HepG2 (cell line): ENCODE data around the gene HSP90AB1. TPM values are rescaled to one million over a fixed set of nuclear protein-coding genes. Genes with fewer than 3 reads are reported as not detected.
A peak's percentile ranks its signal among the peaks of the same experiment; 100 is the strongest.

Experiments used
- ARID3A ChIP-seq: IDR thresholded peaks from 2 replicates; pipeline ENCODE4 v1.6.1; 2012; ENCODE audit warnings: low read depth, low read length, improper control_type of control experiment
- ASH2L ChIP-seq: fragments of 300-600, 200-600 bp; sonication (generic); IDR thresholded peaks from 2 replicates; pipeline ENCODE4 v1.7.0; 2017; ENCODE audit warnings: low read depth, mild to moderate bottlenecking, moderate library complexity, mixed read lengths, low read length; ENCODE audit not compliant: insufficient read length
- E2F1 ChIP-seq: sonication (generic); formaldehyde crosslinking; IDR thresholded peaks from 2 replicates; pipeline ENCODE4 v1.5.0; 2020; ENCODE audit warnings: missing genetic modification reagents
- KLF6 ChIP-seq: IDR thresholded peaks from 2 replicates; pipeline ENCODE4 v1.8.0; 2016; ENCODE audit warnings: missing biosample characterization, missing genetic modification reagents
- NFE2 ChIP-seq: sonication (generic); formaldehyde crosslinking; IDR thresholded peaks from 2 replicates; pipeline ENCODE4 v1.4.0; 2020; ENCODE audit warnings: missing genetic modification reagents
- NFYB ChIP-seq: sonication (generic); formaldehyde crosslinking; IDR thresholded peaks from 2 replicates; pipeline ENCODE4 v1.4.0; 2020; ENCODE audit warnings: missing genetic modification reagents
- NR2F1 ChIP-seq, 2 experiments: fragments of 450-650 bp in 1 of 2; formaldehyde crosslinking in 1 of 2; IDR thresholded peaks; 2 replicates each; pipeline versions ENCODE4 v1.5.0 to v1.6.1; 2016 to 2020; ENCODE audit warnings: mild to moderate bottlenecking in 1 of 2, missing compliant biosample characterization in 1 of 2, missing genetic modification reagents in 1 of 2, moderate library complexity in 1 of 2
- POLR2AphosphoS5 ChIP-seq: IDR thresholded peaks from 2 replicates; pipeline ENCODE4 v1.6.1; 2012; ENCODE audit warnings: low read depth, low read length
- SIN3A ChIP-seq: IDR thresholded peaks from 2 replicates; pipeline ENCODE4 v1.6.1; 2011; ENCODE audit warnings: low read depth, mild to moderate bottlenecking, control low read depth, low read length, borderline replicate concordance
- XBP1 ChIP-seq: sonication (generic); formaldehyde crosslinking; IDR thresholded peaks from 2 replicates; pipeline ENCODE4 v1.5.0; 2020; ENCODE audit warnings: missing genetic modification reagents
- ZBTB38 ChIP-seq: sonication (generic); formaldehyde crosslinking; IDR thresholded peaks from 2 replicates; pipeline ENCODE4 v1.5.1; 2020; ENCODE audit warnings: mild to moderate bottlenecking, missing genetic modification reagents
- ZBTB7B ChIP-seq: sonication (generic); formaldehyde crosslinking; IDR thresholded peaks from 2 replicates; pipeline ENCODE4 v1.4.0; 2020; ENCODE audit warnings: missing genetic modification reagents
- ZFP90 ChIP-seq: sonication (generic); formaldehyde crosslinking; IDR thresholded peaks from 2 replicates; pipeline ENCODE4 v1.8.0; 2022; ENCODE audit warnings: missing genetic modification reagents, mild to moderate bottlenecking, inconsistent platforms, borderline replicate concordance
- ZFX ChIP-seq: sonication (generic); formaldehyde crosslinking; IDR thresholded peaks from 2 replicates; pipeline ENCODE4 v1.4.0; 2020; ENCODE audit warnings: mild to moderate bottlenecking, low read depth, missing genetic modification reagents, moderate library complexity
- ZNF317 ChIP-seq: sonication (generic); formaldehyde crosslinking; IDR thresholded peaks from 2 replicates; pipeline ENCODE4 v1.5.0; 2020; ENCODE audit warnings: mild to moderate bottlenecking, missing genetic modification reagents
- ZNF326 ChIP-seq: sonication (generic); formaldehyde crosslinking; IDR thresholded peaks from 2 replicates; pipeline ENCODE4 v1.4.0; 2020; ENCODE audit warnings: missing genetic modification reagents, borderline replicate concordance
- ZNF407 ChIP-seq: sonication (generic); formaldehyde crosslinking; IDR thresholded peaks from one replicate; pipeline ENCODE4 v1.5.1; 2020; ENCODE audit warnings: mild to moderate bottlenecking, missing genetic modification reagents; ENCODE audit errors: not compliant biosample characterization
- ZNF644 ChIP-seq: IDR thresholded peaks from 2 replicates; pipeline ENCODE4 v1.6.1; 2016; ENCODE audit warnings: low read depth
- ZNF878 ChIP-seq: sonication (generic); formaldehyde crosslinking; IDR thresholded peaks from 2 replicates; pipeline ENCODE4 v1.8.1; 2023; ENCODE audit warnings: mild to moderate bottlenecking, missing genetic modification reagents, moderate library complexity
- polyA plus RNA-seq, 8 experiments: library from polyadenylated mRNA; depleted of rRNA in 3 of 8; stranded (reverse) in 7 of 8; unstranded in 1 of 8; fragments of >200 nt; fragmentation: Illumina TruSeq in 4 of 8; extraction: Trizol in 4 of 8; gene quantifications; 2 replicates each; pipeline versions ENCODE4 v1.2.1 to v1.2.3, GENCODE V29; 2011 to 2016; ENCODE audit warnings: low read depth in 4 of 8, missing spikeins in 1 of 8, mixed read lengths in 1 of 8; ENCODE audit not compliant: insufficient read depth in 1 of 8
- total RNA-seq, 5 experiments: library from RNA; depleted of rRNA; stranded (reverse); fragments of >200 nt; fragmentation: Illumina TruSeq; extraction: Trizol; gene quantifications; 2 replicates each; pipeline ENCODE4 v1.2.3, GENCODE V29; 2016; ENCODE audit warnings: low read depth in 1 of 5

The HSP90AB1 gene
- total and polyA plus RNA-seq, 2 of the 13 experiments (the other 11 are each of a cell fraction or from before 2014, with no cell fraction given) = 1,325 to 1,472 TPM

GRCh38 chr6:44275749-44276648, 29.1 kb downstream of the HSP90AB1 start (continued):
- TF ChIP-seq E2F1 (CRISPR knock-in tag) = no peak
- no peak for TF ChIP-seq ZBTB38 (CRISPR knock-in tag)
- TF ChIP-seq ZBTB7B = no peak
- TF ChIP-seq NFE2 (CRISPR knock-in tag) = no peak
- TF ChIP-seq POLR2AphosphoS5 = no peak
- no peak for TF ChIP-seq ZNF644
- TF ChIP-seq SIN3A = no peak
- no peak for TF ChIP-seq NFYB (CRISPR knock-in tag)
- TF ChIP-seq ZNF407 = no peak
- TF ChIP-seq ARID3A = no peak
- no peak for TF ChIP-seq ZNF878 (CRISPR knock-in tag)
- TF ChIP-seq KLF6 = no peak
- TF ChIP-seq ZFP90 (CRISPR knock-in tag) = no peak
- TF ChIP-seq ASH2L = no peak
- peak in 1 of 2 experiments; percentile 32; a peak in 1 of 4 replicates for TF ChIP-seq NR2F1 (CRISPR knock-in tag; IDR thresholded peaks at IDR 0.05)
- TF ChIP-seq ZNF317 (CRISPR knock-in tag) = no peak
- TF ChIP-seq XBP1 (CRISPR knock-in tag) = no peak
- TF ChIP-seq ZNF326 = no peak
- TF ChIP-seq ZFX = peak; percentile 55
